ENCODE data around the gene FGF11. TPM values are rescaled to one million over a fixed set of nuclear protein-coding genes. Genes with fewer than 3 reads are reported as not detected.

The FGF11 gene
- total and polyA plus RNA-seq, 2 experiments from 2014 or later, result 0.36 TPM; not detected in 1

DNA sequence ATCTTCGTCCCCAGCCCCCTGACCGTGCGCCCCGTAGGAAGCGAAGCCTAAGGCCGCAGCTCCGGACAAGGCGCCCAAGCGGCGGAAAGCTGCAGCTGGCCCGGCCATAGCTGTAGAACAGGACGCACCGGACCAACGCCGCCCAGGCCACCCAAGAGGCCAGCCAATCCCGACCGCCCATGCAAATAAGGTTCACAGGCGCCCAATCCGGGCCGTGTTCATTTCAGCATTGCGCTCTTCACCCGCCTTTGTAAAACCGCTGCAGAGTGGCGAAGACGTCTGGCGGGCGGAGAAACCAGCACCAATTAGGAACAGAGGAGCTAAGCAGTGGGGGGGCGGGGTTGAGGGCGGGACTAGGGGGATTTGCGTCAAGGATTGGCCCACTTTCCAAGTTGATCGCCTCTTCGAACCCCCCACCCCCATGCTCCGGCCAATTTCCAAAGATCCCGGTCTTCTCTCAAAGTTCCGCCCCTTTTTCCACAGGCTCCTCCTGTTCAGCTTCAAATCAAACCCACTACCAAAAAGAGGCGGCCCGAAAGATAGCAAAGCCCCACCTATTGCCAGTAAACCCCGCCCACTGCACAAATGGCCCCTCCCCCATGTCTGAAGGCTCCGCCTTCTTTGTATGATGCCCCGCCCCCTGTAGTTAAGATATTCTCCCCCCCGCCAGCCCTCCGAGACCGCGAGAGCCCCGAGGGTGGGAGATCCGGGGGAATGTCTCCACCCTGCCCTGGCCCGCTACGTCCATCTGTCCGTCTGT is 35.2 kb upstream of the FGF11 start, which contains the start of gene TMEM256:
TSS of gene TMEM256 (minus strand) at position 121 of the 760 bp plus-strand sequence. CDS start at position 108, 13 bp downstream.
- in situ Hi-C loops (cut with MboI), result no loop called here
- H3K36me3 ChIP-seq (ENCODE audit: low read depth), result no peaks in the 10 kb centered on the region
- peak within 1 kb of the TSS; percentile 60 for H3K27ac ChIP-seq
- peak within 1 kb of the TSS; percentile 80 for H3K4me2 ChIP-seq (ENCODE audit: unreplicated experiment)
- no peak for TF ChIP-seq EZH2 (IDR thresholded peaks at IDR 0.05; ENCODE audit: insufficient read depth, poor library complexity, severe bottlenecking)
- TF ChIP-seq EZH2phosphoT487 (IDR thresholded peaks at IDR 0.05; ENCODE audit: insufficient read depth, low read depth), result no peak
- H3K9ac ChIP-seq, result peak within 1 kb of the TSS; percentile 84
- peak within 1 kb of the TSS; percentile 78 for H2AFZ ChIP-seq
- H3K4me3 ChIP-seq, result peak within 1 kb of the TSS; percentile 79
- DNase-seq, result peak; percentile 100
- no peaks in the 10 kb centered on the region for H4K20me1 ChIP-seq (ENCODE audit: insufficient read depth)
- peaks cover 6% of the 10 kb centered on the region for H3K4me1 ChIP-seq (ENCODE audit: insufficient read depth)
- no peaks in the 10 kb centered on the region for H3K9me3 ChIP-seq (ENCODE audit: low read depth)
- no peaks in the 10 kb centered on the region for H3K9me2 ChIP-seq (ENCODE audit: insufficient read depth)
- 0 out of 2 replicates have a peak, but pooled peaks cover 4% of the 10 kb centered on the region for H3F3A ChIP-seq (ENCODE audit: insufficient read depth)
- H3K79me2 ChIP-seq (ENCODE audit: insufficient read depth), result peaks cover 14% of the 10 kb centered on the region
- H3K27me3 ChIP-seq (replicated peaks; ENCODE audit: insufficient read depth), result no peaks in the 10 kb centered on the region
- 0 to 1% methylated on average over 35 to 49 of the region's 49 CpGs for WGBS, 2 experiments (ENCODE audit: low coverage in 1 of 2, low lambda C conversion rate in 2 of 2, missing lambda C conversion rate in 2 of 2)

GRCh38 chr17:7404737-7405349 is 34.5 kb upstream of the FGF11 start:
- 0 out of 2 replicates have a peak, but pooled peaks cover under 1% of the 10 kb centered on the region for H3F3A ChIP-seq (ENCODE audit: insufficient read depth)
- H3K79me2 ChIP-seq (ENCODE audit: insufficient read depth), result peaks cover 14% of the 10 kb centered on the region
- no peaks in the 10 kb centered on the region for H3K36me3 ChIP-seq (ENCODE audit: low read depth)
- peak overlapping the region; percentile 79 for H3K4me3 ChIP-seq
- H3K4me1 ChIP-seq (ENCODE audit: insufficient read depth), result peaks cover 6% of the 10 kb centered on the region
- H3K27me3 ChIP-seq (replicated peaks; ENCODE audit: insufficient read depth), result no peaks in the 10 kb centered on the region
- DNase-seq, result peak; percentile 83
- no peaks in the 10 kb centered on the region for H3K9me2 ChIP-seq (ENCODE audit: insufficient read depth)
- in situ Hi-C loops (cut with MboI), result no loop called here
- no peaks in the 10 kb centered on the region for H4K20me1 ChIP-seq (ENCODE audit: insufficient read depth)
- H3K9me3 ChIP-seq (ENCODE audit: low read depth), result no peaks in the 10 kb centered on the region
- peak overlapping the region; percentile 48 for H3K27ac ChIP-seq
- WGBS, 2 experiments (ENCODE audit: low coverage in 1 of 2, low lambda C conversion rate in 2 of 2, missing lambda C conversion rate in 2 of 2), result 1% methylated on average over 10 to 61 of the region's 65 CpGs
- peak overlapping the region; percentile 84 for H3K9ac ChIP-seq
- H2AFZ ChIP-seq, result peak overlapping the region; percentile 70
- TF ChIP-seq EZH2 (IDR thresholded peaks at IDR 0.05; ENCODE audit: insufficient read depth, poor library complexity, severe bottlenecking) (no peak), EZH2phosphoT487 (IDR thresholded peaks at IDR 0.05; ENCODE audit: insufficient read depth, low read depth) (no peak)
- H3K4me2 ChIP-seq (ENCODE audit: unreplicated experiment), result peak overlapping the region; percentile 80

DNA sequence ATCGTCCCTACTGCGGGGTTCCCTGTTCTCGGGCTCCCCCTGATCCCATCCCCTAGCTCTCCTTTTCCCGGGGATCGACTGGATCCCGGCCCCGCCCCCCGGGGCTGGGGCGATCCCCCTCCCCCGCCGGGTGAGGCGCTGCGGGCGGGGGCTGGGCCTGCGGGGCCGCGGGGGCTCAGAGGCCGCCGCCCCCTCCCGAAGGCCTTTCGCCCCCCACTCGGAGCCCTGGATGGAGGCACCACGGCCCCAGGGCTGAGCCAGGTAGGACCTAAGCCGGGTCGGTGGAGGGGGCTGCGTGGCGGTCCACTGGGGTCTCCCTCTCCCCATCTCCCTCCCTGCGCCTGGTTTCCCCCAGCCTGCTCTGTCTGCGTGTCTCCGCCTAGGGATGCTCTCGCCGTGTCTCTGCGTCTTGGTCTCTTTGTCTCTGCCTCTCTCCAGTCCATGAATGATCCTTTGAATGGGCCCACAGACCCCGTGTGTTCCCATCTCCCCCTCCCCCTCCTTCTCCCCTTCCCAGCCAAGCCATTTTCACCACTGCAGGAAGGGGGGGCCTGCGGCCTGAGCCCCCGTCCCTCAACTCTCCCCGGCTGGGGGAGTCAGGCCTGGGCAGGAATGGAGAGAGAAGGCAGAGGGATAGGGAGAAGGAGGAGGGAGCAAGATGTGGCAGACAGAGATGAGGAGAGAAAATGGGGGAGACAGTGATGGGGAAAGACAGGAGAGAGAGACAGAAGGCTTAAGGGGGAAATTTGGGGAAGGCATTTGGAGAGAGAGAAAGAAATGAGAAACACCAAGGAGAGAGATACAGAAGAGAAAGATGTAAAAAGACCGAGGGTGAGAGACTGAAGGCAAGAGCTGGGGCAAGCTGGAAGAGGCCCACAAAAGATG is 33.7 kb upstream of the FGF11 start:
- H3K27me3 ChIP-seq (replicated peaks; ENCODE audit: insufficient read depth), result no peaks in the 10 kb centered on the region
- peak overlapping the region; percentile 79 for H3K4me3 ChIP-seq
- TF ChIP-seq EZH2 (IDR thresholded peaks at IDR 0.05; ENCODE audit: insufficient read depth, poor library complexity, severe bottlenecking) (no peak), EZH2phosphoT487 (IDR thresholded peaks at IDR 0.05; ENCODE audit: insufficient read depth, low read depth) (no peak)
- H4K20me1 ChIP-seq (ENCODE audit: insufficient read depth), result no peaks in the 10 kb centered on the region
- in situ Hi-C loops (cut with MboI), result no loop called here
- H3K4me1 ChIP-seq (ENCODE audit: insufficient read depth), result peaks cover 6% of the 10 kb centered on the region
- DNase-seq, result peak; percentile 51
- peak overlapping the region; percentile 48 for H3K27ac ChIP-seq
- no peaks in the 10 kb centered on the region for H3F3A ChIP-seq (ENCODE audit: insufficient read depth)
- peak overlapping the region; percentile 80 for H3K4me2 ChIP-seq (ENCODE audit: unreplicated experiment)
- no peaks in the 10 kb centered on the region for H3K36me3 ChIP-seq (ENCODE audit: low read depth)
- no peaks in the 10 kb centered on the region for H3K9me2 ChIP-seq (ENCODE audit: insufficient read depth)
- H3K9ac ChIP-seq, result peak overlapping the region; percentile 84
- H3K9me3 ChIP-seq (ENCODE audit: low read depth), result no peaks in the 10 kb centered on the region
- H2AFZ ChIP-seq, result peak overlapping the region; percentile 70
- H3K79me2 ChIP-seq (ENCODE audit: insufficient read depth), result peaks cover 14% of the 10 kb centered on the region
- 5 to 9% methylated on average over 15 to 38 of the region's 38 CpGs for WGBS, 2 experiments (ENCODE audit: low coverage in 1 of 2, low lambda C conversion rate in 2 of 2, missing lambda C conversion rate in 2 of 2)
